AG09319 (cell line): ENCODE data around the gene ORAI1.
"Not testable (repeated sequence)": the region's sequence is repeated elsewhere in the genome, so short reads cannot be mapped to it uniquely, and the experiment has no call there.

Experiments
- DNase-seq: peaks from one replicate; pipeline ENCODE4 v3.0.0-alpha.2; 2010; ENCODE audit warnings: low read depth; ENCODE audit errors: extremely low read depth
- CTCF ChIP-seq: IDR thresholded peaks from 2 replicates; pipeline ENCODE4 v1.5.1; 2011; ENCODE audit warnings: low read depth, mild to moderate bottlenecking, inconsistent platforms, low read length, moderate library complexity

Gene ORAI1

GRCh38 chr12:121630791-121631355 lies 4.5 kb downstream of the ORAI1 start:
- no peak for DNase-seq
- TF ChIP-seq CTCF, result no peak

GRCh38 chr12:121632069-121632970 lies 6.0 kb downstream of the ORAI1 start:
- TF ChIP-seq CTCF, result no peak
- no peak for DNase-seq

GRCh38 chr12:121633833-121634196 lies 7.5 kb downstream of the ORAI1 start:
- not testable (repeated sequence) for DNase-seq

GRCh38 chr12:121634836-121635235 lies 8.5 kb downstream of the ORAI1 start:
- TF ChIP-seq CTCF, result no peak

GRCh38 chr12:121637231-121637914 lies 11.0 kb downstream of the ORAI1 start:
- no peak for DNase-seq

More at GRCh38 chr12:121634836-121635235, 8.5 kb downstream of the ORAI1 start:
- DNase-seq, result no peak

GRCh38 chr12:121638298-121639202 lies 12.2 kb downstream of the ORAI1 start:
- TF ChIP-seq CTCF, result no peak
- DNase-seq, result no peak

More at GRCh38 chr12:121637231-121637914, 11.0 kb downstream of the ORAI1 start:
- TF ChIP-seq CTCF, result no peak

GRCh38 chr12:121641343-121641630 lies 15.0 kb downstream of the ORAI1 start:
- TF ChIP-seq CTCF, result no peak
- DNase-seq, result no peak
